H1 (cell line): ENCODE results near the gene GALNT7. TPM values are rescaled to one million over a fixed set of nuclear protein-coding genes. Genes with fewer than 3 reads are reported as not detected.

ENCODE experiments used
- CTCF ChIA-PET: fragments of 300-600 bp; sonication (Branson Sonifier 250); formaldehyde crosslinking; loops from one replicate; lab custom pipeline; 2021; ENCODE audit not compliant: partially characterized antibody; lab: Charles Lee
- POLR2A ChIA-PET: fragments of 300-600 bp; sonication (Branson Sonifier 250); formaldehyde crosslinking; loops from one replicate; lab custom pipeline; 2021; ENCODE audit warnings: inconsistent platforms; ENCODE audit not compliant: partially characterized antibody; lab: Charles Lee
- DNase-seq, 2 experiments: peaks; one replicate each; pipeline versions ENCODE4 v3.0.0 to v3.0.0-alpha.2; 2010 to 2022; ENCODE audit warnings: low spot score in 2 of 2, low read depth in 1 of 2, mixed read lengths in 1 of 2
- FAIRE-seq: peaks from 2 replicates; lab custom pipeline; 2011; peaks lifted over from hg19 to GRCh38; lab: Jason Lieb, UNC
- H2AFZ ChIP-seq: 2 replicates; pipeline ENCODE4 v1.8.1; 2012; ENCODE audit warnings: low read length, inconsistent platforms
- H2AK5ac ChIP-seq: 2 replicates; pipeline ENCODE4 v1.6.1; 2013; ENCODE audit warnings: low read depth, low read length
- H2BK120ac ChIP-seq: replicated peaks from 2 replicates; pipeline ENCODE3; 2013; ENCODE audit warnings: low read depth, low read length, inconsistent platforms
- H2BK12ac ChIP-seq: 2 replicates; pipeline ENCODE4 v1.6.1; 2013; ENCODE audit warnings: low read depth, low read length
- H2BK15ac ChIP-seq: 2 replicates; pipeline ENCODE4 v1.6.1; 2013; ENCODE audit warnings: low read length
- H2BK20ac ChIP-seq: 2 replicates; pipeline ENCODE4 v1.6.1; 2013; ENCODE audit warnings: low read length
- H2BK5ac ChIP-seq: 2 replicates; pipeline ENCODE4 v1.6.1; 2013; ENCODE audit warnings: low read depth, low read length
- H3K14ac ChIP-seq: 2 replicates; pipeline ENCODE4 v1.6.1; 2013; ENCODE audit warnings: inconsistent platforms; ENCODE audit not compliant: insufficient read length
- H3K18ac ChIP-seq: 2 replicates; pipeline ENCODE4 v1.6.1; 2013; ENCODE audit warnings: low read length; ENCODE audit errors: extremely low read depth
- H3K23ac ChIP-seq: 2 replicates; pipeline ENCODE4 v1.6.1; 2013; ENCODE audit warnings: inconsistent platforms; ENCODE audit not compliant: insufficient read length
- H3K23me2 ChIP-seq: 2 replicates; pipeline ENCODE4 v1.6.1; 2013; ENCODE audit warnings: low read depth, low read length
- H3K27ac ChIP-seq: 2 replicates; pipeline ENCODE4 v1.6.1; 2011; ENCODE audit warnings: low read depth, low read length, inconsistent platforms
- H3K27me3 ChIP-seq, 4 experiments: replicated peaks in 1 of 4; 1 replicate in 1 of 4; 2 replicates in 3 of 4; pipeline versions ENCODE4 v1.6.1 to v1.8.1; 2011 to 2013; ENCODE audit warnings: low read length in 3 of 4, mild to moderate bottlenecking in 3 of 4, inconsistent platforms in 2 of 4, mixed read lengths in 2 of 4, moderate library complexity in 1 of 4; ENCODE audit not compliant: control insufficient read depth in 3 of 4, insufficient read depth in 3 of 4; ENCODE audit errors: extremely low read depth in 1 of 4
- H3K36me3 ChIP-seq, 4 experiments: 2 replicates each; pipeline versions ENCODE4 v1.6.1 to v1.8.1; 2011 to 2013; ENCODE audit warnings: mild to moderate bottlenecking in 4 of 4, low read length in 3 of 4, moderate library complexity in 2 of 4, control low read depth in 1 of 4, inconsistent platforms in 1 of 4; ENCODE audit not compliant: insufficient read depth in 4 of 4, control insufficient read depth in 2 of 4
- H3K4ac ChIP-seq: replicated peaks from 2 replicates; pipeline ENCODE3; 2013; ENCODE audit warnings: low read length, low read depth, mixed read lengths, inconsistent platforms; ENCODE audit not compliant: insufficient read length
- H3K4me1 ChIP-seq, 4 experiments: replicated peaks in 1 of 4; 1 replicate in 1 of 4; 2 replicates in 3 of 4; pipeline versions ENCODE4 v1.6.1 to v1.8.1; 2011 to 2013; ENCODE audit warnings: low read length in 3 of 4, inconsistent platforms in 2 of 4, mixed read lengths in 1 of 4; ENCODE audit not compliant: insufficient read depth in 4 of 4, control insufficient read depth in 3 of 4
- H3K4me2 ChIP-seq, 2 experiments: 2 replicates each; pipeline versions ENCODE4 v1.6.1 to v1.8.1; 2011 to 2013; ENCODE audit warnings: low read depth in 2 of 2, low read length in 2 of 2, control low read depth in 1 of 2, inconsistent platforms in 1 of 2, mild to moderate bottlenecking in 1 of 2; ENCODE audit not compliant: insufficient read depth in 1 of 2
- H3K4me3 ChIP-seq, 4 experiments: fragments of 200-600, 300-600 bp in 1 of 4; sonication (generic), shearing (Covaris generic), sonication (Bioruptor Twin) in 1 of 4; 2 replicates each; pipeline versions ENCODE4 v1.5.1 to v1.8.1; 2011 to 2016; ENCODE audit warnings: low read length in 4 of 4, low read depth in 3 of 4, control low read depth in 2 of 4, inconsistent platforms in 2 of 4, mild to moderate bottlenecking in 2 of 4, mixed read lengths in 1 of 4, moderate library complexity in 1 of 4; ENCODE audit not compliant: insufficient read depth in 2 of 4; ENCODE audit errors: extremely low read depth in 1 of 4
- H3K56ac ChIP-seq: replicated peaks from 2 replicates; pipeline ENCODE3; 2013; ENCODE audit warnings: low read depth, mild to moderate bottlenecking, mixed read lengths, low read length, inconsistent platforms; ENCODE audit not compliant: insufficient read length
- H3K79me1 ChIP-seq: 2 replicates; pipeline ENCODE4 v1.6.1; 2013; ENCODE audit warnings: low read depth, low read length, control low read depth
- H3K79me2 ChIP-seq, 2 experiments: 2 replicates each; pipeline versions ENCODE4 v1.6.1 to v1.8.1; 2012 to 2013; ENCODE audit warnings: low read length in 2 of 2, mild to moderate bottlenecking in 2 of 2, inconsistent platforms in 1 of 2; ENCODE audit not compliant: insufficient read depth in 2 of 2, control insufficient read depth in 1 of 2
- H3K9ac ChIP-seq, 4 experiments: replicated peaks in 1 of 4; 1 replicate in 1 of 4; 2 replicates in 3 of 4; pipeline versions ENCODE4 v1.6.1 to v1.8.1; 2011 to 2013; ENCODE audit warnings: low read depth in 3 of 4, low read length in 3 of 4, control low read depth in 2 of 4, mild to moderate bottlenecking in 2 of 4, moderate library complexity in 2 of 4, inconsistent platforms in 1 of 4; ENCODE audit errors: extremely low read depth in 1 of 4
- H3K9me3 ChIP-seq, 2 experiments: 2 replicates each; pipeline versions ENCODE4 v1.6.1 to v1.8.1; 2012 to 2013; ENCODE audit warnings: mild to moderate bottlenecking in 2 of 2, moderate library complexity in 2 of 2, control low read depth in 1 of 2, inconsistent platforms in 1 of 2, low read depth in 1 of 2, low read length in 1 of 2, mixed read lengths in 1 of 2; ENCODE audit not compliant: insufficient read depth in 2 of 2
- H4K20me1 ChIP-seq, 2 experiments: replicated peaks in 1 of 2; 2 replicates each; pipeline versions ENCODE3 to v1.8.1; 2011 to 2013; ENCODE audit warnings: inconsistent platforms in 2 of 2, low read length in 2 of 2, mild to moderate bottlenecking in 1 of 2; ENCODE audit not compliant: insufficient read depth in 2 of 2, control insufficient read depth in 1 of 2
- H4K5ac ChIP-seq: 2 replicates; pipeline ENCODE4 v1.6.1; 2013; ENCODE audit warnings: low read length, low read depth, mixed read lengths, inconsistent platforms; ENCODE audit not compliant: insufficient read length
- H4K8ac ChIP-seq: 2 replicates; pipeline ENCODE4 v1.8.0; 2013; ENCODE audit warnings: mild to moderate bottlenecking, moderate library complexity, low read length, inconsistent platforms; ENCODE audit not compliant: insufficient read depth; ENCODE audit errors: extremely low read depth
- H4K91ac ChIP-seq: replicated peaks from 2 replicates; pipeline ENCODE3; 2013; ENCODE audit warnings: low read length, mixed read lengths, inconsistent platforms; ENCODE audit not compliant: insufficient read length
- MAX ChIP-seq: IDR thresholded peaks from 2 replicates; pipeline ENCODE4 v1.6.1; 2012; ENCODE audit warnings: inconsistent platforms
- RBBP5 ChIP-seq: IDR thresholded peaks from 2 replicates; pipeline ENCODE4 v1.7.1; 2012; ENCODE audit warnings: low read depth, mild to moderate bottlenecking, inconsistent platforms, low read length, moderate library complexity, borderline replicate concordance
- TBP ChIP-seq: IDR thresholded peaks from 2 replicates; pipeline ENCODE4 v1.6.1; 2011; ENCODE audit warnings: low read depth, low read length, improper control_type of control experiment
- TEAD4 ChIP-seq: IDR thresholded peaks from 2 replicates; pipeline ENCODE4 v1.6.1; 2012; ENCODE audit warnings: low read depth, low read length, inconsistent platforms, mixed read lengths
- WGBS, 2 experiments: shearing (Covaris generic) in 1 of 2; methylation state at CpG; one replicate each; pipeline versions ENCODE4 v1.1.6 to v1.1.7; 2013 to 2015; ENCODE audit warnings: low lambda C conversion rate in 2 of 2, mixed read lengths in 2 of 2, inconsistent platforms in 1 of 2, low coverage in 1 of 2, missing lambda C conversion rate in 1 of 2; ENCODE audit not compliant: insufficient replicate concordance in 2 of 2, insufficient coverage in 1 of 2, insufficient read length in 1 of 2; ENCODE audit errors: extremely low coverage in 1 of 2, missing lambda C conversion rate in 1 of 2; 5-methylcytosine and 5-hydroxymethylcytosine counted together
- polyA plus RNA-seq, 7 experiments: library from polyadenylated mRNA; depleted of rRNA in 3 of 7; stranded (reverse) in 5 of 7; unstranded in 2 of 7; fragments of >200 nt in 5 of 7; fragments of 200-250 nt in 2 of 7; gene quantifications; 1 replicate in 5 of 7; 2 replicates in 1 of 7; 4 replicates in 1 of 7; pipeline versions ENCODE4 v1.2.1 to v1.2.3, GENCODE V29; 2011 to 2013; ENCODE audit warnings: missing spikeins in 2 of 7, mixed read lengths in 2 of 7
- total RNA-seq: library from RNA; stranded (reverse); fragmentation: NEBNext Ultra II Directional; extraction: Animal tissue kit (Norgen Biotek cat#: 25700); gene quantifications from 2 replicates; pipeline ENCODE4 v1.2.1, GENCODE V29; 2021

GALNT7 gene
- total and polyA plus RNA-seq, 2 of the 8 experiments (the other 6 are each of a cell fraction or from before 2014, with no cell fraction given), result 22.4 to 85.5 TPM

GRCh38 chr4:173174184-173174583, 5.6 kb downstream of the GALNT7 start:
- H3K9me3 ChIP-seq, result no peaks in the 10 kb centered on the region
- POLR2A ChIA-PET, result no interaction called here
- H4K5ac ChIP-seq, result no peak overlapping the region
- H3K23ac ChIP-seq, result no peak overlapping the region
- peaks cover 11% of the 10 kb centered on the region; the same call in 1 of the 2 replicates for H3K79me1 ChIP-seq
- H4K91ac ChIP-seq, result no peak overlapping the region
- CTCF ChIA-PET, result interaction anchor here (0.5 to 2.4 kb wide), 11 partner anchors 19 to 327 kb away, joined by 3 to 10 read pairs (median 3); no protein-coding TSS in a partner anchor
- no peak overlapping the region for H3K9ac ChIP-seq
- H3K14ac ChIP-seq, result no peak overlapping the region
- no peak overlapping the region for H2BK5ac ChIP-seq
- H2BK12ac ChIP-seq, result no peak overlapping the region
- H3K27ac ChIP-seq, result no peak overlapping the region
- no peaks in the 10 kb centered on the region; the same call in 1 of the 2 replicates for H3K23me2 ChIP-seq
- H3K18ac ChIP-seq, result no peak overlapping the region
- no peak overlapping the region for H2BK20ac ChIP-seq
- no peak overlapping the region for H3K56ac ChIP-seq
- H4K8ac ChIP-seq, result no peak overlapping the region
- H3K4me2 ChIP-seq, result no peak overlapping the region
- no peak overlapping the region for H2AFZ ChIP-seq
- FAIRE-seq (no peak), DNase-seq (no peak)
- no peaks in the 10 kb centered on the region for H3K27me3 ChIP-seq
- no peak overlapping the region for H3K4ac ChIP-seq
- H3K4me1 ChIP-seq, result peaks cover 10 to 50% (median 32%) of the 10 kb centered on the region in 4 experiments
- H2AK5ac ChIP-seq, result no peak overlapping the region
- no peak for TF ChIP-seq TEAD4
- no peak for TF ChIP-seq RBBP5
- no peak for TF ChIP-seq TBP
- 0 out of 2 replicates have a peak, but pooled peaks have one; percentile 30 for TF ChIP-seq MAX
- peaks cover 37 to 93% of the 10 kb centered on the region in 2 experiments for H3K79me2 ChIP-seq
- H3K4me3 ChIP-seq, result no peak overlapping the region
- no peak overlapping the region for H2BK120ac ChIP-seq
- H4K20me1 ChIP-seq, result peaks cover 10% of the 10 kb centered on the region in 2 experiments
- 77% methylated on average over 2 of the region's 2 CpGs; no CpG with 5 or more reads in 1 of the 2 experiments for WGBS, 2 experiments
- H2BK15ac ChIP-seq, result no peak overlapping the region
- H3K36me3 ChIP-seq, result no peaks in the 10 kb centered on the region
